A673 (cell line): Measurements from ENCODE around the gene OR2F2. TPM values are rescaled to one million over a fixed set of nuclear protein-coding genes. Genes with fewer than 3 reads are reported as not detected.
A peak's percentile ranks its signal among the peaks of the same experiment; 100 is the strongest.

ENCODE experiments used
- BruUV-seq: library from RNA; stranded (reverse); fragments of 400-500 nt; replicated peaks from 2 replicates; lab custom pipeline; 2021; lab: Mats Ljungman, UMichigan
- CTCF ChIA-PET: fragments of 300-600 bp; sonication (Branson Sonifier 250); formaldehyde crosslinking; loops from one replicate; lab custom pipeline; 2022; ENCODE audit warnings: antibody characterized with exemption; lab: Charles Lee
- POLR2A ChIA-PET: fragments of 300-600 bp; sonication (Branson Sonifier 250); formaldehyde crosslinking; loops from one replicate; lab custom pipeline; 2022; ENCODE audit warnings: antibody characterized with exemption; ENCODE audit not compliant: low non-redundant PET; lab: Charles Lee
- DNase-seq: peaks from one replicate; pipeline ENCODE4 v3.0.0-alpha.2; 2015; ENCODE audit warnings: low spot score
- H3K27ac ChIP-seq: fragments of 200-600 bp; sonication (generic); 2 replicates; pipeline ENCODE4 v1.5.1; 2016; ENCODE audit warnings: mixed run types, low read depth, mild to moderate bottlenecking, mixed read lengths, antibody characterized with exemption, low read length; ENCODE audit not compliant: poor library complexity, severe bottlenecking
- H3K27me3 ChIP-seq: fragments of 200-600 bp; sonication (generic); replicated peaks from 2 replicates; pipeline ENCODE4 v1.6.1; 2017; ENCODE audit warnings: mixed run types, low read depth, mild to moderate bottlenecking, mixed read lengths, antibody characterized with exemption, low read length; ENCODE audit not compliant: insufficient read depth, poor library complexity
- H3K36me3 ChIP-seq: fragments of 200-600 bp; sonication (generic); 2 replicates; pipeline ENCODE4 v1.6.1; 2016; ENCODE audit warnings: mixed run types, mild to moderate bottlenecking, mixed read lengths, antibody characterized with exemption, low read length; ENCODE audit not compliant: insufficient read depth, poor library complexity, severe bottlenecking
- H3K4me1 ChIP-seq: fragments of 200-600 bp; sonication (generic); 2 replicates; pipeline ENCODE4 v1.6.1; 2017; ENCODE audit warnings: mixed run types, mild to moderate bottlenecking, mixed read lengths, antibody characterized with exemption, low read length; ENCODE audit not compliant: insufficient read depth, poor library complexity, severe bottlenecking
- H3K4me3 ChIP-seq: fragments of 200-600 bp; sonication (generic); 2 replicates; pipeline ENCODE4 v1.5.1; 2016; ENCODE audit warnings: low read depth, mixed run types, mild to moderate bottlenecking, mixed read lengths, low read length; ENCODE audit not compliant: poor library complexity, severe bottlenecking
- H3K9me3 ChIP-seq: fragments of 200-600 bp; sonication (generic); 2 replicates; pipeline ENCODE4 v1.6.1; 2016; ENCODE audit warnings: mixed run types, low read depth, mild to moderate bottlenecking, mixed read lengths, antibody characterized with exemption, low read length; ENCODE audit not compliant: poor library complexity, severe bottlenecking
- CTCF ChIP-seq: fragments of 300-800, 200-600 bp; sonication (generic); conservative IDR thresholded peaks from 2 replicates; pipeline ENCODE4 v1.5.1; 2017; ENCODE audit warnings: low read depth, mild to moderate bottlenecking, antibody characterized with exemption, low read length, moderate library complexity, mixed read lengths
- EZH2 ChIP-seq: fragments of 200-600 bp; sonication (generic); IDR thresholded peaks from 2 replicates; pipeline ENCODE4 v1.6.1; 2017; ENCODE audit warnings: borderline replicate concordance, low read depth, mild to moderate bottlenecking, mixed read lengths, antibody characterized with exemption, low read length; ENCODE audit not compliant: poor library complexity, severe bottlenecking
- intact Hi-C: fragments of 100-400 bp; cut with micrococcal nuclease; formaldehyde crosslinking; loops from one replicate; pipeline ENCODE4 v1.10.0; 2022; ENCODE audit not compliant: unreplicated experiment
- total RNA-seq: library from RNA; stranded (reverse); gene quantifications from 2 replicates; pipeline ENCODE4 v1.2.3, GENCODE V29; 2021

OR2F2 gene
- total RNA-seq, 1 experiment from 2014 or later, result not detected

GRCh38 chr7:143892527-143893300 is 42.3 kb upstream of the OR2F2 start:
- no peak overlapping the region for H3K27ac ChIP-seq
- DNase-seq, result peak; percentile 86
- peaks cover 18% of the 10 kb centered on the region for H3K4me1 ChIP-seq
- BruUV-seq, result no TSS peak
- CTCF ChIA-PET, result interaction anchor here (0.6 to 1.3 kb wide), 4 partner anchors 9 to 235 kb away, joined by 3 to 23 read pairs (median 4); partner anchors contain the start of gene TCAF1
- TF ChIP-seq EZH2, result no peak
- peak; percentile 67 for TF ChIP-seq CTCF
- intact Hi-C loops, result no loop called here
- peaks cover 4% of the 10 kb centered on the region for H3K9me3 ChIP-seq
- POLR2A ChIA-PET, result no interaction called here
- no peak overlapping the region for H3K4me3 ChIP-seq
- no peaks in the 10 kb centered on the region for H3K27me3 ChIP-seq
- no peaks in the 10 kb centered on the region for H3K36me3 ChIP-seq

DNA sequence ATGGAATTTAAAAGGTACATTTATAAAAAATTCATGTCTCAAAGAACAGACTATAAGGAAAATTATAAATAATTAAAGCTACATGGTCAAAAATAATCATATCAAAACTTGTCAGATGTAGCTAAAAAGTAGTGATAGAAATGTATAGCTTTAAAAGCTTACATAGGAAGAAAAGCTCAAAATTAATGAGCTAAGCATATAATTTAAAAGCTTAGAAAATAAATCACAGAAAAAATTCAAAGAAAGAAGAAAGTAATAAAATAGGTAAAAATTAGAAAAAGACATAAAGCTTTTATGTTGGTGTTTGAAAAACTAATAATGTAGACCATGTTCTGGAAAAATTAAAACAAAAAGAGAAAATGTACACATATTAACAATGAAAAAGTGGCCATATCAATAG is 38.4 kb upstream of the OR2F2 start:
- Histone ChIP-seq H3K4me1 (peaks cover 18% of the 10 kb centered on the region), H3K9me3 (no peaks in the 10 kb centered on the region), H3K36me3 (peaks cover 5% of the 10 kb centered on the region), H3K4me3 (no peak overlapping the region), H3K27me3 (no peaks in the 10 kb centered on the region), H3K27ac (no peak overlapping the region)
- ChIA-PET CTCF (no interaction called here), POLR2A (no interaction called here)
- DNase-seq, result no peak
- BruUV-seq, result no TSS peak
- TF ChIP-seq EZH2, result no peak
- TF ChIP-seq CTCF, result no peak
- intact Hi-C loops, result no loop called here

DNA sequence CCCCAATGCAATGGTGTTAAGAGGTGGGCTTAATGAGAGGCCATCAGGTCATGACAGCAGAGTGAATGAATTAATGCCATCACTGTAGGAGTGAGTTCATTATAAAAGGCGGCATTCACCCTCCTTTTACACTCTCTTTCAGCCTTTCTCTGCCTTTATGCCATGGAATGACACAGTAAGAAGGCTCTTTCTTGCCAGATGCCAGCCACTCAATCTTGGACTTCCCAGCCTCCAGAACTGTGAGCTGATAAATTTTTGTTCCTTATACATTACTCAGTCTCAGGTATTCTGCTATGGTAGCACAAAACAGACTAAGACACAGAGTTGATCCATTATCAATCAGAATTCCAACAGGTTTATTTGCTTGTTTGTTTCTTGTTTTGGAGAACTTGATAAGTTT is 36.2 kb upstream of the OR2F2 start:
- Histone ChIP-seq H3K27me3 (no peaks in the 10 kb centered on the region), H3K27ac (no peak overlapping the region), H3K36me3 (peaks cover 5% of the 10 kb centered on the region), H3K4me1 (peaks cover 9% of the 10 kb centered on the region), H3K9me3 (no peaks in the 10 kb centered on the region), H3K4me3 (no peak overlapping the region)
- BruUV-seq, result no TSS peak
- ChIA-PET POLR2A (no interaction called here), CTCF (no interaction called here)
- no peak for DNase-seq
- intact Hi-C loops, result no loop called here
- TF ChIP-seq EZH2, result no peak
- TF ChIP-seq CTCF, result no peak
